ENCODE data around the gene ZDHHC8. TPM values are rescaled to one million over a fixed set of nuclear protein-coding genes. Genes with fewer than 3 reads are reported as not detected.

ZDHHC8 gene
- total RNA-seq, 1 donor from 2014 or later, result 82.4 TPM

DNA sequence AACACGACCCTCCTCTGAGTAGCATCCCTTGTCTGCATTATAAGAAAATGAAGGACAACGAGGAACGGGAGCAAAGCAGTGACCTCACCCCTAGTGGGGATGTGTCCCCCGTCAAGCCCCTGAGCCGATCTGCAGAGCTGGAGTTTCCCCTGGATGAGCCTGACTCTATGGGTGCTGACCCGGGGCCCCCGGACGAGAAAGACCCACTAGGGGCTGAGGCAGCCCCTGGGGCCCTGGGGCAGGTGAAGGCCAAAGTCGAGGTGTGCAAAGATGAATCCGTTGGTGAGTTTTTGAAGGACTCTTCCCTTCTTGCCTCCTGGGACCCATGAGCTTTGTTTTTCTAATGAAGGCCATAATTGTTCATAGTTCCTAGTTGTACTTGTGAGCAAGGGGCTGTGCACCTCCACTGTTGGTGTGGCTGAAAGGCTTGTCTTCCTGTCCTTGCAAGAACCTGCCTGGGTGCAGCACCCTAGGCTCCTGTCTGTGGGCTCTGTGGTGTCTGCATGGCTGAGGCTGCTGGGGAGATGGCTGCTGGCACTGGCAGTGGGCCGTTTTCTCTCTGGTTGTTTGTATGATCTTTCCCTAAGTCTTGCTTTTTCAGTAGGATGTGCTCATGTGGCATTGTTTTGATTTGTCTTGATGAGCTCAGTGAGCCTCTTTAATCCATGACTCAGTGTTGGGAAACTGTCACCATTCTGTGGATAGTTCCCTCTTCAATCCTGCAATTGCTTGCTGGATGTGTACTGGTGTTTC lies 41.5 kb upstream of the ZDHHC8 start:
- H3K4me1 Mint-ChIP-seq (ENCODE audit: low read depth), result peaks cover 6% of the 10 kb centered on the region
- H3K36me3 Mint-ChIP-seq (ENCODE audit: low read depth), result peaks cover 93% of the 10 kb centered on the region
- H3K27me3 Mint-ChIP-seq (ENCODE audit: low read depth), result no peaks in the 10 kb centered on the region
- no peak for DNase-seq (ENCODE audit: low spot score)
- H3K27ac Mint-ChIP-seq, result no peak overlapping the region
- intact Hi-C loops (cut with micrococcal nuclease), result loop anchor here (10.0 kb wide), 1 partner anchor 65 kb away; the partner anchor contains the start of gene TANGO2
- no peak overlapping the region for H3K4me3 Mint-ChIP-seq (ENCODE audit: low read depth)
- no peaks in the 10 kb centered on the region for H3K9me3 Mint-ChIP-seq

DNA sequence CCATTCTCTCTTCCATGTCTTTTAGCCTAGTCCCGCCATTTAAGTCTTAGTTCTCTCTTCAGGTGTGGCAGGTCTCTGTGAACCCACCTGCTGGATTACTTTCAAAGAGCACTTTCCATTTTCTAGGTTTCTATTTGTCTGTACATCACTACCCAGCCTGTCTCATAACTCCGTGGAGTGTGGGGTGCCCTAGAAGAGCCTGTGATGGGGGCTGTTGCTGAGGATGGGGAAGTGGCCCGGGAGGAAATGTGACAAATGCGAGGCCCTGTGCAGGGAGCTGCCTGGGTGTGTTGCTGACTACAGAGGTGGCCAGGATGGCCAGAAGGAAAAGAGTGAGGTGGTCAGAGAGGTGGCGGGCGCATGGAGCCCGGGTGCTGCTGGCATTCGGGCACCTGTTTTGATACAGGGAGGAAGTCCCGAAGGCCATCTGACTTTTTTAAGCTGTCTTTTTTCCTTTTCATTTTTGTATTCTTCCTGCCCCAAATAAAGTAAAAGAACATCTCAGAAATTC lies 40.8 kb upstream of the ZDHHC8 start:
- DNase-seq (ENCODE audit: low spot score), result no peak
- H3K4me3 Mint-ChIP-seq (ENCODE audit: low read depth), result no peak overlapping the region
- no peaks in the 10 kb centered on the region for H3K27me3 Mint-ChIP-seq (ENCODE audit: low read depth)
- peaks cover 12% of the 10 kb centered on the region for H3K4me1 Mint-ChIP-seq (ENCODE audit: low read depth)
- no peak overlapping the region for H3K27ac Mint-ChIP-seq
- peaks cover 94% of the 10 kb centered on the region for H3K36me3 Mint-ChIP-seq (ENCODE audit: low read depth)
- no peaks in the 10 kb centered on the region for H3K9me3 Mint-ChIP-seq
- intact Hi-C loops (cut with micrococcal nuclease), result no loop called here

DNA sequence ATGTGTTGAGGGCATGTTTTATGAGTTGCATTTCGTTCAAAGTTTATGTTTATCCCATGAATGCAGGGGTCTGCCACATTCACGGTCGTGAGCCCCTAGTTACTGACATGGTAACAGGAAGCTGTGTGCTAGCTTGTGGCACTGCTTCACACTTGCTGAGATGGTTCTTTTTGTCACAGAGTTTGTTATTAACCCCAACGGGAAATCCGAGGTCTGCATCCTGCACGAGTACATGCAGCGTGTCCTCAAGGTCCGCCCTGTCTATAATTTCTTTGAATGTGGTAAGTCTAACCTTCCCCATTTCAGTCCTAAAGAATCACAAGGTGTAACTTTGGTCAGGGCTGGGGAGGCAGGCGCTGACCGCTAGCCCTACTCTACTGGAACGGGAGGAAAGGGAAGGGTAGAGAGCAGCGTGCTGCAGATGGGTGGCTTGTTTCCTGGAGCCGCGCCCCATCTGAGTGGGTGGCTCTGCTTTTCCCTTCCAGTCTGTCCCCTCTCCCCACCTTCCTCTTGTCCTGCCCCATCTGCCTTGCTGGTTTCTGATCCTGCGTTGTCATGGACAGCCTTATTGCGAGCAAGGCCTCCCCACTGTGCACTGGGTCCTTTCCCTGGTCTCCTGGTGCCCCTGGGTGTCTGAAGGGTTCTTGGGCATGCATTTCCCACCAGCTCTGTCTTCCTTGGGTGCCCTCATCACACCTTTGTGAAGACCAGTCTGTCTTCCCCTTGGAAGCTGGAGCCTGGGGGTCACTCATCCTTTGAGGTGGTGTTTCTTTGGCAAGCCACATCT lies 39.7 kb upstream of the ZDHHC8 start:
- Mint-ChIP-seq H3K9me3 (no peaks in the 10 kb centered on the region), H3K36me3 (ENCODE audit: low read depth) (peaks cover 95% of the 10 kb centered on the region), H3K4me3 (ENCODE audit: low read depth) (no peak overlapping the region), H3K27ac (no peak overlapping the region), H3K27me3 (ENCODE audit: low read depth) (no peaks in the 10 kb centered on the region), H3K4me1 (ENCODE audit: low read depth) (peaks cover 11% of the 10 kb centered on the region)
- DNase-seq (ENCODE audit: low spot score), result no peak
- intact Hi-C loops (cut with micrococcal nuclease), result no loop called here

DNA sequence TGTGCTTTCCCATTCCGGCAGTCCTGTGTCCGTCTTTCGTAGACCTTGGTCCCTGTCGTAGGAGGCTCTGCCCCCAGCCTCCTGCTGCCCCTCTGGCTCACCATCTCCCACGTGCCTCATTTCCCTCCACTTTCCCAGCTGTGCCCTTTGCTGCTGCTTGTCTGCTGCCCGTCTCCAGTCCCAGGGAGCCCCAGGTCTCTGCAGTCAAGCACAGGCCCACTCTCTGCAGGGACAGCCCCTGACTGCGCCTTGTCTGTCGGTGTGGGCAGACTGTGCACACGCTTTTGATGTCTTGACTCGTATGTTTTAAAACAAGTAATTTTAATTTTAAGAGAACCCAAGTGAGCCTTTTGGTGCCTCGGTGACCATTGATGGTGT lies 39.1 kb upstream of the ZDHHC8 start:
- Mint-ChIP-seq H3K27me3 (ENCODE audit: low read depth) (no peaks in the 10 kb centered on the region), H3K4me1 (ENCODE audit: low read depth) (peaks cover 15% of the 10 kb centered on the region), H3K27ac (no peak overlapping the region), H3K4me3 (ENCODE audit: low read depth) (no peak overlapping the region), H3K36me3 (ENCODE audit: low read depth) (peaks cover 95% of the 10 kb centered on the region), H3K9me3 (peaks cover 3% of the 10 kb centered on the region)
- intact Hi-C loops (cut with micrococcal nuclease), result no loop called here
- no peak for DNase-seq (ENCODE audit: low spot score)

DNA sequence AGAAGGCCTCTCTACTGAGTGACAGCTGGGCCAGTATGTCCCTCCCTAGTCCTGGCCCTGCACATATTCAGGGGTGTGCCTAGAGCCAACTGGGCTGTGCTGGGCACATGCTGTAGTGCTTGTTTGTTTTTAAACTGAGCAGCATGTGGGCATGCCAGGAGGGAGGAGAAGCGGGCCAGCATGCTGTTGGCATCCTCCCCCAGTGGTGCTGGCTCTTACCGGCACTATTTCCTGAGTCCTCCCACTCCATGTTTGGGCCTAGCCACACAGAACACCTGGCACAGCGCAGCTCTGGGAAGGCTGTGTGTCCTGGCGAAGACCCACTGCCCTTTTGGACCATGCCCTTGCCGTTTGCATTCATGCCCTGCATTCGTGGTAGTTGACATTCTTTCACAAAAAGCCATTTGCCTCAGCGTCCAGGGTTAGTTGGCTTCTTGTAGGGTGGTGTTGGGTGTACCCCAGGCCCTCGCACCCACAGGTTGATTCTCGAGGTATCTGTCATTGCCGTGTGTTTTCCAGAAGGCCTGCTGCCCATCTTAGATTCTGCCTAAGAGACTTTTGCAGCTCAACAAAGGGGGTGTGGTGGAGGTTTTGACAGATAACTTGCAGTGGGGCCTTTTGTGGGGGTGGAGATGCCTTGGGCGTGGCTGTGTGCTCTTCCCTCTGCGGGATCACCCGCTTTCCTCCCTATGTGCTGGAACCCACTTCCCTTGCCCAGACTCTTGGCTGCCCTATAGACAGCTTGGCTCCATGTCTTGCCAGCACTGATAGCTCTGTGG lies 38.0 kb upstream of the ZDHHC8 start:
- Mint-ChIP-seq H3K27ac (no peak overlapping the region), H3K4me3 (ENCODE audit: low read depth) (no peak overlapping the region)

DNA sequence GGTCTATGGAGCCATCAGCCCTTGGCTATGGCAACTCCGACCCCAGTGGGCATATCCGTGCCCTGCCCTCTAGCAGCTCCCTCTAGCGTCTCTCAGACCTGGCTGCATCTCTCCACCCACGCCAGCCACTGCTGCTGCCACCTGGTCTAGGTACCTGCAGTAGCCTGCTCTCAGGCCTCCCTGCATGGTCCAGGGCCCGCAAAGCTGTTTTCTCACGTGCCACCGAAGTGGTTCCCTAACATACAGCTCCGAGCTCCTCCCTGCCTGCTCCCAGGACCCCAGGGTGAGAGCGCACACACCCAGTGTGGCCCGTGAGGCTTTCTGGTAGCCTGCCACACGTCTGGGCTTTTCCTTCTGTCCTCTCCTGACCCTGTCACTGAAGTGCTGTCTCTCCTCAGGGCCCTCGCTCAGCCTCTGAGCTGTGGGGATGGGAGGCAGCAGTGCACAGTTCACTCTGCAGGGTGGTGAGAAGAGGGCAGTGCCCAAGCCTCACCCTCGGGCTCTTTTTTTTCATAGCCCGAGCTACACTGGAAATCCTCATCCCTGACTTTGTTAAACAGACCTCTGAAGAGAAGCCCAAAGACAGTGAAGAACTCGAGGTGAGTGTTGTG lies 37.3 kb upstream of the ZDHHC8 start:
- Mint-ChIP-seq H3K4me1 (ENCODE audit: low read depth) (peaks cover 26% of the 10 kb centered on the region), H3K36me3 (ENCODE audit: low read depth) (peaks cover 96% of the 10 kb centered on the region), H3K27ac (no peak overlapping the region), H3K4me3 (ENCODE audit: low read depth) (no peak overlapping the region), H3K9me3 (peaks cover 3% of the 10 kb centered on the region), H3K27me3 (ENCODE audit: low read depth) (no peaks in the 10 kb centered on the region)
- DNase-seq (ENCODE audit: low spot score), result no peak
- intact Hi-C loops (cut with micrococcal nuclease), result no loop called here

More for the DNA sequence above, 38.0 kb upstream of the ZDHHC8 start:
- no peak for DNase-seq (ENCODE audit: low spot score)
- peaks cover 3% of the 10 kb centered on the region for H3K9me3 Mint-ChIP-seq
- H3K36me3 Mint-ChIP-seq (ENCODE audit: low read depth), result peaks cover 96% of the 10 kb centered on the region
- H3K4me1 Mint-ChIP-seq (ENCODE audit: low read depth), result peaks cover 19% of the 10 kb centered on the region
- intact Hi-C loops (cut with micrococcal nuclease), result no loop called here
- H3K27me3 Mint-ChIP-seq (ENCODE audit: low read depth), result no peaks in the 10 kb centered on the region

DNA sequence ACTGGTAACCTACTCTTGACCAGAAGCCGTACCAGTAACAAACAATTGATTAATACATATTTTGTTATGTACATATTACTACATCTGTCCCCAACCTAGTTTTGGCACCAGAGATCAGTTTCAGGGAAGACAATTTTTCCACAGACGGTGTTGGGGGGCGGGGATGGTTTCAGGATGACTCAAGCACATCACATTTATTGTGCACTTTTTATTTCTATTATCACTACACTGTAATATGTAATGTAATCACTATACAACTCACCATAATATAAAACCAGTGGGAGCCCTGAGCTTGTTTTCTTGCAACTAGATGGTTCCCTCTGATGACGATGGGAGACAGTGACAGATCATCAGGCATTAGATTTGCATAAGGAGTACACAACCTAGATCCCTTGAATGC lies 36.1 kb upstream of the ZDHHC8 start:
- no peak for DNase-seq (ENCODE audit: low spot score)
- peaks cover 98% of the 10 kb centered on the region for H3K36me3 Mint-ChIP-seq (ENCODE audit: low read depth)
- intact Hi-C loops (cut with micrococcal nuclease), result no loop called here
- H3K4me1 Mint-ChIP-seq (ENCODE audit: low read depth), result peaks cover 38% of the 10 kb centered on the region
- peaks cover 3% of the 10 kb centered on the region for H3K9me3 Mint-ChIP-seq
- no peak overlapping the region for H3K4me3 Mint-ChIP-seq (ENCODE audit: low read depth)
- no peak overlapping the region for H3K27ac Mint-ChIP-seq
- no peaks in the 10 kb centered on the region for H3K27me3 Mint-ChIP-seq (ENCODE audit: low read depth)

DNA sequence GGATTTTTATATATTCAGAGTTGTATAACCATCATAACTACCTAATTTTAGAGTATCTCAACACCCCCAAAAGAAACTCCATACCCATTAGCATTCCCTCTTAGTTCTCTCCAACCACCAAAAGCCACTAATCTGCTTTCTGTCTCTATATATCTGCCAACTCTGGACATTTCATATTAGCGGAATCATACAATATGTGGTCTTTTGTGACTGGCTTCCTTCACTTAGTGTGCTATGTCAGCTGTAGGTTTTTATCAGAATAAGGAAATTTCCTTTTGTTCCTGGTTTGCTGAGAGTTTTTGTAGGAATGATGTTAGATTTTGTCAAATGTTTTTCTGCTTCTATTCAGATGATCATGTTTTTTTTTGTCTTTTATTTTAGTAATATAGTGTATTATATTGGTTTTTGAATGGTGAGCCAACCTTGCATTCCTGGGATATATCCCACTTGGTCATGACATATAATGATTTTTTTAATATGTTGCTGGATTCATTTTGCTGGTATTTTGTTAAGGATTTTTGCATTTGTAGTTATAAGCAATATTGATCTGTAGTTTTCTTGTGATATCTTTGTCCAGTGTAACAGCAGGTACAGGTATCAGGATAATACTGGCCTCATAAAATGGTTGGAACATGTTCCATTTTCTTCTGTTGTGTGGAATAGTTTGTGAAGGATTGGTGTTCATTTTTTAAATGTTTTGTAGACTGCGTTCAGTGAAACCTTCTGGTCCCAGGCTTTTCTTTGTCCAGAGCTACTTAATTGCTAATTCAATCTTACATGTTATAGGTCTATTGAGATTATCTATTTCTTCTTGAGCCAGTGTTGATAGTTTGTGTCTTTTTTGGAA lies 34.8 kb upstream of the ZDHHC8 start:
- no peak for DNase-seq (ENCODE audit: low spot score)
- no peak overlapping the region for H3K27ac Mint-ChIP-seq
- intact Hi-C loops (cut with micrococcal nuclease), result no loop called here
- H3K27me3 Mint-ChIP-seq (ENCODE audit: low read depth), result no peaks in the 10 kb centered on the region
- H3K9me3 Mint-ChIP-seq, result peaks cover 3% of the 10 kb centered on the region
- peaks cover 92% of the 10 kb centered on the region for H3K36me3 Mint-ChIP-seq (ENCODE audit: low read depth)
- peaks cover 45% of the 10 kb centered on the region for H3K4me1 Mint-ChIP-seq (ENCODE audit: low read depth)
- H3K4me3 Mint-ChIP-seq (ENCODE audit: low read depth), result no peak overlapping the region

DNA sequence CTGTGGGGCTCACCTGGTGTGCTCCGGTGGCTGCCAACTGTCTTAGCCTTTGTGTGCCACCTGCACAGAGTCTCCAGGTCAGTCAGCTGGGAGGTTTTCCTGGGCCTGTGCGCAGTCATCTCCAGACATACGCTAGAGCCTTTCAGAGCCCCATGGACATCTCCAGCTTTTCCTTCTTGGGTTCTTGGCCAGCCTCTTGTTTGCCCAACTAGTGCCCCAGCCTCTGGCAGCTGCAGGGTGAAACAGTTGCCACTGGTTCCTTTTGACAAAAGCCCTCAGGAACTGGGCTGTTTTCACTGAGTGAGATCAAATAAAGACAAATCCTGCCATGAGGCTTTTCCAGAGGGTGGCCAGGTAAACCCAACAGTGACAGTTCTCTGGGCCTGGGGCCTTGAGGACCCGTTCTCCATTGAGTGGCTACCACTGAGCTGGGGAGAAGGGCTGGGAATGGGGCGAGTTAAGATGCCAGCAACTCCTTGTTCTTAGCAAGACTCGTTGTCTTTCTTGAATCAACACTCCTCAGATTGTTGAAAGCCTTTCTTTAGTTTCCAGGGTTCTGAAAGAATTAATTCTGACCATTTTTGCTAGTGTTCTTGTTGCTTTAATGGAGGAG lies 32.4 kb upstream of the ZDHHC8 start:
- H3K4me1 Mint-ChIP-seq (ENCODE audit: low read depth), result peaks cover 50% of the 10 kb centered on the region

DNA sequence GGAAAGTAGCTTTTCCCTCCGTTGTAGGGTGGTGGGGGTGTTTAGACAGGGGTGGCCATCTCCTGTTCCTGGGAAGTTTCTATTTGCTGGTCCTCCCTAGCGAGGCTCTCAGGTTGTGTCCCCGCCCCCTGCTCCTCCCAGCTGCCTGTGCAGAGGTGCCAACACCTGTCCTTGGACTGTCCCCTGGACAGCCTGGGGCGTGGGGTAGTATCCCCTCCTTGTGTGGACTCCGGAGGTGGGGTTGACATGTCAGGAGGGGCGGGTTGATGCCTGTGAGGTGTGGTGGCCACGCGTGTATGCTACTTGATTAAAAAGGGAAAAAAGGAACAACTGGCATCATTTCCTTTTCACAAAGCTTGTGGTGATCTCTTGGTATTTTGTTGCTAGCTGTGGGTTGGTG lies 30.0 kb upstream of the ZDHHC8 start:
- Mint-ChIP-seq H3K36me3 (ENCODE audit: low read depth) (peaks cover 64% of the 10 kb centered on the region), H3K4me3 (ENCODE audit: low read depth) (no peak overlapping the region)
- no peak for DNase-seq (ENCODE audit: low spot score)

More for the DNA sequence above, 32.4 kb upstream of the ZDHHC8 start:
- H3K27me3 Mint-ChIP-seq (ENCODE audit: low read depth), result no peaks in the 10 kb centered on the region
- peak overlapping the region; percentile 63 for H3K27ac Mint-ChIP-seq
- peaks cover 85% of the 10 kb centered on the region for H3K36me3 Mint-ChIP-seq (ENCODE audit: low read depth)
- no peak overlapping the region for H3K4me3 Mint-ChIP-seq (ENCODE audit: low read depth)
- H3K9me3 Mint-ChIP-seq, result peaks cover 3% of the 10 kb centered on the region
- intact Hi-C loops (cut with micrococcal nuclease), result no loop called here
- no peak for DNase-seq (ENCODE audit: low spot score)

DNA sequence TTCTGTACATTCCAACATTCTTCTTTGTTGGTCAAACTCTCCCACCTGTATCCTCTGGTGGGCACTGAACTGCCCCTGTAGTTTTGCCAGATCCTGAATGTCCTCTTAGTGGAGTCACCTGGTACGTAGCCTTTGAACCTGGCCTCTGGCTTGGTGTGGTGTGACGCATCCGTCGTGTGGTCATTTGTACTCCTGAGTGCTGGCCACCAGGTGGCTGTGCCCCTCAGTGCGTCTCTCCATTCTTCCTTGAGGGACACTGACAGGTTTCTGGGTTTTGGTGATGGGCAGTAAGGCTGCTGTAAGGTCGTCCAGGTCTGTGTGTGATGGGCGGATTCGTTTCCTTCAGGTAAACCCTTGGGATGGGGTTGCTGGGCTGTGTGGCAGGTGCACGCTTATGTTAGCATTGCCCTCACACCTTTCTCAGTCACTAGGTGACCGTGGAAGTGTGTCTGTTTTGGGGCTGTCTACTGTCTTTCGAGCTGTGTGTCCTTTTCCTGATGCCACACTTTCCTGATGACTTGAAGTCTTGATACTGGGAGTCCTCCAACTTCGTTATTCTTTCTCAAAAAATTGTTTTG lies 29.3 kb upstream of the ZDHHC8 start:
- peak overlapping the region; percentile 72 for H3K27ac Mint-ChIP-seq
- H3K9me3 Mint-ChIP-seq, result no peaks in the 10 kb centered on the region
- peaks cover 38% of the 10 kb centered on the region for H3K4me1 Mint-ChIP-seq (ENCODE audit: low read depth)
- intact Hi-C loops (cut with micrococcal nuclease), result no loop called here
- peaks cover 64% of the 10 kb centered on the region for H3K36me3 Mint-ChIP-seq (ENCODE audit: low read depth)
- DNase-seq (ENCODE audit: low spot score), result no peak
- no peak overlapping the region for H3K4me3 Mint-ChIP-seq (ENCODE audit: low read depth)
- H3K27me3 Mint-ChIP-seq (ENCODE audit: low read depth), result no peaks in the 10 kb centered on the region

More for the DNA sequence above, 30.0 kb upstream of the ZDHHC8 start:
- Mint-ChIP-seq H3K27me3 (ENCODE audit: low read depth) (no peaks in the 10 kb centered on the region), H3K27ac (peak overlapping the region; percentile 86), H3K9me3 (peaks cover 3% of the 10 kb centered on the region), H3K4me1 (ENCODE audit: low read depth) (peaks cover 42% of the 10 kb centered on the region)
- intact Hi-C loops (cut with micrococcal nuclease), result loop anchor here (2.0 kb wide), 1 partner anchor 15 kb away; the partner anchor contains the start of genes RANBP1 and TRMT2A
